NCI-H510A (cell line): ENCODE results near the gene FIGNL1.
A peak's percentile ranks its signal among the peaks of the same experiment; 100 is the strongest.

Source experiments
- DNase-seq: peaks from one replicate; lab custom pipeline; 2025; lab: John Stamatoyannopoulos, UW

Gene FIGNL1

GRCh38 chr7:50427518-50427917, 22.6 kb downstream of the FIGNL1 start:
- DNase-seq, result no peak

DNA sequence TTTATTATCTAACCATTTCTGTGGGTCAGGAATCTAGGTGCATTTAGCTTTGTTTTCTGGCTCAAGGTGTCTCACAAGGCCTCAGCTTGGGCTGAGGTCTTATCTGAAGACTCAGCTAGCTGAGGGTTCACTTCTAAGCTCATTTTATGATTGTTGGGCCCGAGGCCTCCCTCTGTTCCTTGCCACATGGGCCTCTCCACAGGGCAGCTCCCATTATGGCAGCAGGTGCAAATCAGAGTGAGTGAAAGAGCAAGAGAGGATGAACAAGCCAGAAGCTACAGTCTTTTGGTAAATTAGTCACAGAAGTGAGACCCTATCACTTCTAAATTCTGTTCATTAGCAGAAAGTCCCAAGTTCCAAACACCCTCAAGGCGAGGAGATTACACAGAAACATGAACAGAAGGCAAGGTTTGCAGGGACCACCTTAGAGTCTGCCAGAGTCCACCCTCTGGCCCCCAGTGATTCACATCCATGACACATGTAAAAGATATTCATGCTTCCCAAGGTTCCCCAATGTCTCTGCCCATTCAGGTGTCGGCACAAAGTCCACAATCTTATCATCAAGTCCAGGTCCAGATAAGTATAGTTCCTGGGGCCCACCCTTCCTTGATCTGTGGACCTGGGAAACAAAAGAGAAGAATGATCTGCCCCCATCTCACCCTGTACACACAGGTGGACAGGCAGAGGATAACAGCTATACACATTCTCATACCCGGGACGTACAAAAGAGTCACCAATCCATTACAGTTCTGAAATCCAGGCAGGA, 23.7 kb downstream of the FIGNL1 start:
- no peak for DNase-seq

GRCh38 chr7:50425318-50425717, 24.8 kb downstream of the FIGNL1 start:
- DNase-seq, result no peak

DNA sequence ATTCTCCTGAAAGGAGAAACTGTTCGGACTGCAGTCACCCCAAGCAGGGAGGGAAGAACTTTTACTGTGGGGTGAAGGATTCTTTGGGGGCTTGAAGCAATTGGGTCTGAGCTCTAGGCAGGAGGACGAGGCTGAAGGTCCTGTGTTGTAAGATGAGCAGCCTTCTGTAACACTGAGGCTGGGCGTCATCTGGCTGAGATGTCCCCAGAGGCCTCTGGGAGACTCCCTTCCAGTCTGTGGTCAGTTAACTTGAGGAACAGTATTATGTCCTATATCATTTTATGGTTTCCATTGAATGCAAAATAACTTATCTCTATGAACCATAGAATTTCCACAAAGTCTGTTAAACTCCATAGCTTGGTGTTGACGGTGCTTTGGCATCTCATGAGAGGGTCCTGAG, 26.3 kb downstream of the FIGNL1 start:
- no peak for DNase-seq

GRCh38 chr7:50422858-50423257, 27.3 kb downstream of the FIGNL1 start:
- DNase-seq, result no peak

DNA sequence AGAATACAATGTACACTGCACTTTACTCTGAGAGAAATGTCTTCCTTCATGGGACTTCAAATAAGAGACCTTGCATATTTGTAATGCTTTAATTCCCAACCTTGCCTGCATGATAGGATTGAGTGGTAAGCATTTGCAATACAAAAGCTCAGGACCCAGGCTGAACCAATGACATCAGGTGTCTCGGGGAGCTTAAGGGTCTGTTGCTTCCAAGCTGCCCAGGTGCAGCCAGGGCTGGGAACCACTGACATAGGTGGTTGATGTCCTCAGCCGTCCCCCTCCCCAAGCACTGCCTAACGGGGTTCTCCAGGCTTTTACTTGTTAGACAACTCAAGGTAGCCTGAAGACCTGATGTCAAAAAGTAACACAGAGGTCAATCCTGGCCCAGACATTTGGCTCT, 29.1 kb downstream of the FIGNL1 start:
- DNase-seq, result no peak

DNA sequence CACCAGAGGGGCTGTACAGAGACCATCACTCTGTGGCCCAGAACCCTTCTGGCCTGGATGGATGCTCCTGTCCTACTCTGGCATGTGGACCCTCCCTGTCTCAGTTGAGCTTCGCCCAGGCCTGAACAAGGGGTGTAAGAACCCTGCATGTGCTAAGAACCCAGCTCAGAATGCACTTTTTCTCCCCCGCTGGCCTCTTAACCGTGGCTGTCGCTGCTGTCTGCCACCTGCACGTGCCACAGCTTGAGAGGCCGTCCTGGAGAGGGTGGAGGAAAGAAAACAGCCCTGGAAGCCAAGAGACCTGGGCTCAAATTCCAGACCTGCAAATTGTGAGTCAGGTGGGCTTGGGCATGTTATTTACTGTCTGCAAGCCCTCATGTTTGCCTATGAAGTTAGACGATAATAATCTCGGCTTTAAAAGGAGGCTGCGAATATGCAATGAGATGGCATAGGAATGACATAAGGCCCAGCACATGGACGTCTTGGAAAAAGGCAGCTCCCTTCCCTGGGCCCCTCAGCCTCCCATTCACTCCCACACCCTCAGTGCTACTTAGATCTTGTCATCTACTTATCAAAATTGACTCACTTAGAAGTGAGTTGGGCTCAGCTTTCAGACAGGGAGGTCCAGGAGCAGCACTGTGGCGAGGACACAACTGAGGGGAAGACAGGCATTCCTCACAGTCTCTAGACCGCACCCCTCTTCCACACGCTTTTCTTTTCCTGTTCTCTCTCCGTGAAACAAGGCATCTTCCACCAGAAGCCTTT, 31.4 kb downstream of the FIGNL1 start:
- DNase-seq, result peak; percentile 12

- peak; percentile 58 for DNase-seq
These were observed 32.0 kb downstream of the FIGNL1 start for GRCh38 chr7:50418086-50418515.

- DNase-seq, result no peak
These were observed 33.5 kb downstream of the FIGNL1 start for GRCh38 chr7:50416527-50417182.

DNA sequence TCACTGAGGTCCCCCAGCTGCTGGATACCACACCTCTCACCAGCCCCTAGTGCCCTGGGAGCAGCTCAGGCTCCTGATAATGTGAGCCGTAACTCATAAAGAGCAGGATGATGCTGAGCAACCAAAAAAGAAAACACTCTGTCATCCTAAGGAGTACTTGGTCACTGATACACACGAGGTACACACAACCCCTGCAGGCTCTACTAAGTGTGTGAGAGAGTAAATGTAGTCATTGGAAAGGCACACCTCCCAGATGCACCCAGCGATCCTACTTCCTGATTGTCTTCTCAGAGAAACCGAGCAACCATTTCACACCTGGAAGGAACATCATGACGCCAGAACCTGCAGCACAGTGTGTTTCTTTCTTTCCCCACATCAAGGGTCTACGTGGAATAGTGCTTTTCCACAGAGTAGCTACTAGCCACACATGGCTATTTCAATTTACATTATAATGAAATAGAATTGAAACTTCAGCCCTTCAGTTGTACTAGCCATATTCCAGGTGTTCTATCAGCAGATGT, 34.2 kb downstream of the FIGNL1 start:
- DNase-seq, result no peak

GRCh38 chr7:50413561-50413960, 36.6 kb downstream of the FIGNL1 start:
- no peak for DNase-seq

DNA sequence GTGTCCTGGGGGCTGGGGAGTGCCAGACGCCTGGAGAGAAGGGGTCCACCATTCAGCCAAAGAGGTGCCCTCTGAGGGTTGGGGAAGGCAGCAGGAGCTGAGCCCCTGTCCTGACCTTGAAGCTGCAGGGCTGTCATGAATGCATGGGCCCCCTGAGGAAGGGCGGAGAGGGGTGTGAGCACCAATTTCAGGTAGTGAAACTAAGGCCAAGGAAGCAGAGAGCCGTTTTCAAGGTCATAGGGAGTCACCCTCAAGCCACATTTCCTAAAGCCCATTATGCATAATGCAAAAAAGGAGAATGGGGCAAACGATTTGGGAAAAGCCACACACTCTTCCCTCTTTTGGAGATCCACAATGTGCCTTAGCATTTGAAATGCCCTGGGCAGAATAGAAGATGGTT, 37.2 kb downstream of the FIGNL1 start:
- no peak for DNase-seq

GRCh38 chr7:50411332-50411731, 38.8 kb downstream of the FIGNL1 start:
- no peak for DNase-seq

- DNase-seq, result no peak
These were observed 40.0 kb downstream of the FIGNL1 start for GRCh38 chr7:50409856-50410745.

DNA sequence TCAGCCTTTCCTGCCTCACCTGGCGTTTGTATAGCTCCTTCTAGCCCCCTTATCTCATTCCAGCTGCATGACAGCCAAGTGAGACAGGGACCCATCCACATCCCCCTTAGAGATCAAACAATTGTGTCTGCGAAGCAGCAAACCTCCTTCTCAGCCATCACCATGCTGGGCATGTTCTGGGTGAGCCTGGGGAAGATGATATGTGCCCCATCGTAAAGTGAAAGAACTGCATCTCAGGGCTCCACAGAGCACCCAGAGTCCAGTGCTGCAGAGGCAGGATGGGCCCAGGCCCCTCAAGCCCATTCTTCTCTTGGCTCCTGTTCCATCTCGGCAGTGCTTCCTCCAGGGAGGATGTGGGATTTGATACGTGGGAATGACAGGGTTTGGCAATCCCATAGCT, 43.2 kb downstream of the FIGNL1 start:
- no peak for DNase-seq

- no peak for DNase-seq
These were observed 44.9 kb downstream of the FIGNL1 start for GRCh38 chr7:50405221-50405620.

DNA sequence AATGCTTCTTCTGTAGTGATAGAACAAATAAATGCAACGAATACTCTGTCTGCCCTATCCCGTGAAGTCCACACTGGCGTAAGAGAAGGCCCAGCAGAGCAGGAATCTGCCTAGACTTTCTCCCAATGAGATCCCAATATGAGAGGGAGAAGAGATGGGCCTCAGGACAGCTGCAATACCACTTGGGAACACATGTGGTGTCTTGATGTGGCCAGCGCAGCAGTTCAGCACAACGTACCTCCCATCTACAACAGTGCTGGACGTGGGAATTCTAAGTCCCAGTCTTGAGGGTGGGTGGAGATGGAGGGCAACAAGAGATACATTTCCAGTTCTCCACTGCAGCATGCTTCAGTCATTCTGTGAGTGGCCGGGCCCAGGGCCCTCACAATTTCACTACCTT, 45.8 kb downstream of the FIGNL1 start:
- DNase-seq, result no peak

DNA sequence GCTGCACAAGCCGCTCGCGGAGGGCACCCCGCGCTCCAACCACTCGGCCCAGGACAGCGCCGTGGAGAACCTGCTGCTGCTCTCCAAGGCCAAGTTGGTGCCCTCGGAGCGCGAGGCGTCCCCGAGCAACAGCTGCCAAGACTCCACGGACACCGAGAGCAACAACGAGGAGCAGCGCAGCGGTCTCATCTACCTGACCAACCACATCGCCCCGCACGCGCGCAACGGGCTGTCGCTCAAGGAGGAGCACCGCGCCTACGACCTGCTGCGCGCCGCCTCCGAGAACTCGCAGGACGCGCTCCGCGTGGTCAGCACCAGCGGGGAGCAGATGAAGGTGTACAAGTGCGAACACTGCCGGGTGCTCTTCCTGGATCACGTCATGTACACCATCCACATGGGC, 50.0 kb downstream of the FIGNL1 start:
- DNase-seq, result no peak

DNA sequence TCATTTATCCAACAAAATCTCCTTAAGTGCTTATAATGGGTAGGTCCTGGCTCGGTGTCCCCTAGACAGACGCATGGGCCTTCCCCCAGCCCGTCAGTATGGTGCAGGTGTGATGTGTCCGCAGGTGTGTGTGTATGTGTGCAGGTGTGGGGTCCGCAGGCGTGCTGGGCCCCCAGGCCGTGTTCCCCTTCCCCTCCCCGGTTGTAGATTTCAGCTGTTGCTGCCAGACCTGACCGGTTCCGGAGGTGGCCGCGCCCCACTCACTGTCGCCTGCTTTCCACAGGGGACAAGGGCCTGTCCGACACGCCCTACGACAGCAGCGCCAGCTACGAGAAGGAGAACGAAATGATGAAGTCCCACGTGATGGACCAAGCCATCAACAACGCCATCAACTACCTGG, 50.5 kb downstream of the FIGNL1 start:
- no peak for DNase-seq

GRCh38 chr7:50399206-50399605, 50.9 kb downstream of the FIGNL1 start:
- no peak for DNase-seq

GRCh38 chr7:50397971-50398324, 52.2 kb downstream of the FIGNL1 start:
- no peak for DNase-seq
